ENCODE data around the gene NPIPA5.
"Not testable (repeated sequence)": the region's sequence is repeated elsewhere in the genome, so short reads cannot be mapped to it uniquely, and the experiment has no call there.

Gene NPIPA5

GRCh38 chr16:15378194-15378593 is at the start of gene NPIPA5:
Gene NPIPA5 (minus strand): TSS chr16:15378294. CDS start chr16:15378294, 0 bp downstream.
- DNase-seq (ENCODE audit: low read depth, low spot score): not testable (repeated sequence)

- no peak for DNase-seq (ENCODE audit: low read depth, low spot score)
Measured at GRCh38 chr16:15427648-15428239, 49.6 kb upstream of the NPIPA5 start.

GRCh38 chr16:15426796-15427195 is 48.7 kb upstream of the NPIPA5 start:
- no peak for DNase-seq (ENCODE audit: low read depth, low spot score)

GRCh38 chr16:15425861-15426260 is 47.8 kb upstream of the NPIPA5 start:
- DNase-seq (ENCODE audit: low read depth, low spot score): no peak

- no peak for DNase-seq (ENCODE audit: low read depth, low spot score)
Measured at GRCh38 chr16:15422222-15422621, 44.1 kb upstream of the NPIPA5 start.

GRCh38 chr16:15421696-15422095 is 43.6 kb upstream of the NPIPA5 start:
- not testable (repeated sequence) for DNase-seq (ENCODE audit: low read depth, low spot score)

GRCh38 chr16:15418206-15418605 is 40.1 kb upstream of the NPIPA5 start:
- DNase-seq (ENCODE audit: low read depth, low spot score): no peak

- no peak for DNase-seq (ENCODE audit: low read depth, low spot score)
Measured at GRCh38 chr16:15417197-15417596, 39.1 kb upstream of the NPIPA5 start.

GRCh38 chr16:15415511-15415985 is 37.5 kb upstream of the NPIPA5 start:
- no peak for DNase-seq (ENCODE audit: low read depth, low spot score)

- not testable (repeated sequence) for DNase-seq (ENCODE audit: low read depth, low spot score)
Measured at GRCh38 chr16:15409476-15409875, 31.4 kb upstream of the NPIPA5 start.

GRCh38 chr16:15407756-15408155 is 29.7 kb upstream of the NPIPA5 start:
- DNase-seq (ENCODE audit: low read depth, low spot score): not testable (repeated sequence)

GRCh38 chr16:15404792-15405191 is 26.7 kb upstream of the NPIPA5 start:
- no peak for DNase-seq (ENCODE audit: low read depth, low spot score)

- DNase-seq (ENCODE audit: low read depth, low spot score): not testable (repeated sequence)
Measured at GRCh38 chr16:15404091-15404490, 26.0 kb upstream of the NPIPA5 start.

- peak; percentile 60 for DNase-seq (ENCODE audit: low read depth, low spot score)
Measured at GRCh38 chr16:15403392-15403995, 25.4 kb upstream of the NPIPA5 start.

- no peak for DNase-seq (ENCODE audit: low read depth, low spot score)
Measured at GRCh38 chr16:15401972-15402371, 23.9 kb upstream of the NPIPA5 start.

- not testable (repeated sequence) for DNase-seq (ENCODE audit: low read depth, low spot score)
Measured at GRCh38 chr16:15400314-15400713, 22.2 kb upstream of the NPIPA5 start.

- no peak for DNase-seq (ENCODE audit: low read depth, low spot score)
Measured at GRCh38 chr16:15399317-15399716, 21.2 kb upstream of the NPIPA5 start.

- DNase-seq (ENCODE audit: low read depth, low spot score): no peak
Measured at GRCh38 chr16:15398618-15399316, 20.7 kb upstream of the NPIPA5 start.

- DNase-seq (ENCODE audit: low read depth, low spot score): no peak
Measured at GRCh38 chr16:15396948-15397594, 19.0 kb upstream of the NPIPA5 start.

GRCh38 chr16:15396509-15396829 is 18.4 kb upstream of the NPIPA5 start:
- DNase-seq (ENCODE audit: low read depth, low spot score): not testable (repeated sequence)

GRCh38 chr16:15395631-15396508 is 17.8 kb upstream of the NPIPA5 start, which contains the start of gene MPV17L:
Gene MPV17L (plus strand): TSS chr16:15395754. CDS start chr16:15395898, 144 bp downstream.
- peak; percentile 63 for DNase-seq (ENCODE audit: low read depth, low spot score)

All from ELF-1 (cell line).